SK-N-SH treated with all-trans-retinoic acid at 6 μM for 48 hours (cell line): ENCODE results near the gene PLEKHM3.
A peak's percentile ranks its signal among the peaks of the same experiment; 100 is the strongest.

Experiments
- ATAC-seq: fragments of 200-7000 bp; cut with Tn5 transposase; 3 replicates; pipeline ENCODE4 v1.9.1; 2020; ENCODE audit warnings: mild to moderate bottlenecking, moderate library complexity
- BACH2 ChIP-seq: fragments of 250-450 bp; sonication (Bioruptor Pico); IDR thresholded peaks from 2 replicates; pipeline ENCODE4 v1.9.0; 2021; ENCODE audit warnings: mild to moderate bottlenecking, borderline replicate concordance
- CSDC2 ChIP-seq: fragments of 250-450 bp; sonication (Bioruptor Pico); IDR thresholded peaks from 2 replicates; pipeline ENCODE4 v1.5.0; 2020; ENCODE audit warnings: mild to moderate bottlenecking, moderate library complexity
- GLIS3 ChIP-seq: fragments of 250-450 bp; sonication (Bioruptor Pico); IDR thresholded peaks from 2 replicates; pipeline ENCODE4 v1.5.0; 2020; ENCODE audit warnings: mild to moderate bottlenecking, moderate library complexity
- ISL1 ChIP-seq: fragments of 250-450 bp; sonication (Bioruptor Pico); IDR thresholded peaks from 2 replicates; pipeline ENCODE4 v2.1.2; 2022; ENCODE audit warnings: mild to moderate bottlenecking, moderate library complexity
- OSR1 ChIP-seq: fragments of 250-450 bp; sonication (Bioruptor Pico); IDR thresholded peaks from 2 replicates; pipeline ENCODE4 v1.8.0; 2022; ENCODE audit warnings: moderate library complexity, mild to moderate bottlenecking, inconsistent platforms
- PPARA ChIP-seq: fragments of 250-450 bp; sonication (Bioruptor Pico); IDR thresholded peaks from 2 replicates; pipeline ENCODE4 v1.5.0; 2020; ENCODE audit warnings: mild to moderate bottlenecking, borderline replicate concordance
- SNAI2 ChIP-seq: fragments of 250-450 bp; sonication (Bioruptor Pico); IDR thresholded peaks from 2 replicates; pipeline ENCODE4 v1.5.0; 2020; ENCODE audit warnings: mild to moderate bottlenecking, moderate library complexity
- TCF4 ChIP-seq: fragments of 250-450 bp; sonication (Bioruptor Pico); IDR thresholded peaks from 2 replicates; pipeline ENCODE4 v1.8.0; 2021; ENCODE audit warnings: mild to moderate bottlenecking, moderate library complexity, borderline replicate concordance
- TOX ChIP-seq: fragments of 250-450 bp; sonication (Bioruptor Pico); IDR thresholded peaks from 2 replicates; pipeline ENCODE4 v1.8.0; 2021; ENCODE audit warnings: mild to moderate bottlenecking, moderate library complexity, borderline replicate concordance
- ZC3H10 ChIP-seq: fragments of 250-450 bp; sonication (Bioruptor Pico); IDR thresholded peaks from 2 replicates; pipeline ENCODE4 v1.5.1; 2021; ENCODE audit warnings: mild to moderate bottlenecking, moderate library complexity
- ZFP3 ChIP-seq: fragments of 250-450 bp; sonication (Bioruptor Pico); IDR thresholded peaks from 2 replicates; pipeline ENCODE4 v1.5.0; 2020; ENCODE audit warnings: mild to moderate bottlenecking, moderate library complexity
- ZFP30 ChIP-seq: fragments of 450-650 bp; formaldehyde crosslinking; IDR thresholded peaks from 2 replicates; pipeline ENCODE4 v1.5.0; 2022; ENCODE audit warnings: mild to moderate bottlenecking, moderate library complexity
- ZNF565 ChIP-seq: fragments of 450-650 bp; formaldehyde crosslinking; conservative IDR thresholded peaks from 2 replicates; pipeline ENCODE4 v1.5.0; 2020; ENCODE audit warnings: low read depth, mild to moderate bottlenecking, moderate library complexity
- ZNF70 ChIP-seq: fragments of 450-650 bp; formaldehyde crosslinking; IDR thresholded peaks from 2 replicates; pipeline ENCODE4 v1.5.0; 2020; ENCODE audit warnings: mild to moderate bottlenecking, moderate library complexity
- ZNF8 ChIP-seq: fragments of 450-650 bp; formaldehyde crosslinking; IDR thresholded peaks from 2 replicates; pipeline ENCODE4 v1.5.0; 2020; ENCODE audit warnings: mild to moderate bottlenecking, moderate library complexity
- TF ChIP-seq, protein P1 (sequence below): fragments of 250-450 bp; sonication (Bioruptor Pico); IDR thresholded peaks from 2 replicates; pipeline ENCODE4 v1.5.1; 2021; ENCODE audit warnings: mild to moderate bottlenecking, moderate library complexity
- TF ChIP-seq, protein P2 (sequence below): fragments of 250-450 bp; sonication (Bioruptor Pico); IDR thresholded peaks from 2 replicates; pipeline ENCODE4 v1.8.0; 2021; ENCODE audit warnings: low read depth, mild to moderate bottlenecking, moderate library complexity, borderline replicate concordance
- TF ChIP-seq, protein P3 (sequence below): fragments of 250-450 bp; sonication (Bioruptor Pico); IDR thresholded peaks from 2 replicates; pipeline ENCODE4 v1.5.0; 2020; ENCODE audit warnings: mild to moderate bottlenecking, moderate library complexity

PLEKHM3 gene

DNA sequence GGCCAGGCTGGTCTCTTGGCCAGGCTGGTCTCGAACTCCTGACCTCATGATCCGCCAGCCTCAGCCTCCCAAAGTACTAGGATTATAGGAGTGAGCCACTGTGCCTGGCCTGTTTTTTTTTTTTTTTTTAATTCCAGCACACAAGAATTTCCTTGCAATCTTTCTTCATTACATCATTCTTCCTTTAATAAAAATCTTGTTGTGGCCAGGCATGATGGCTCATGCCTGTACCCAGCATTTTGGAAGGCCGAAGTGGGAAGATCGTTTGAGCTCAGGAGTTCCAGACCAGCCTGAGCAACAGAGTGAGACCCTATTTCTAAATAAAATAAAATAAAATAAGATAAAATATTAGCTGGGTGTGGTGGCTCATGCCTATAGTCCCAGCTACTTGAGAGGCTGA is 21.4 kb upstream of the PLEKHM3 start:
- no peak for ATAC-seq
- no peak for TF ChIP-seq CSDC2 (CRISPR knock-in tag)
- no peak for TF ChIP-seq ISL1 (CRISPR knock-in tag)
- no peak for TF ChIP-seq ZFP3 (CRISPR knock-in tag)
- no peak for TF ChIP-seq ZNF565 (CRISPR knock-in tag)
- TF ChIP-seq OSR1 (CRISPR knock-in tag): no peak
- TF ChIP-seq TOX (CRISPR knock-in tag): no peak
- no peak for TF ChIP-seq ZFP30 (CRISPR knock-in tag)
- no peak for TF ChIP-seq ZNF8 (CRISPR knock-in tag)
- TF ChIP-seq, protein P1, sequence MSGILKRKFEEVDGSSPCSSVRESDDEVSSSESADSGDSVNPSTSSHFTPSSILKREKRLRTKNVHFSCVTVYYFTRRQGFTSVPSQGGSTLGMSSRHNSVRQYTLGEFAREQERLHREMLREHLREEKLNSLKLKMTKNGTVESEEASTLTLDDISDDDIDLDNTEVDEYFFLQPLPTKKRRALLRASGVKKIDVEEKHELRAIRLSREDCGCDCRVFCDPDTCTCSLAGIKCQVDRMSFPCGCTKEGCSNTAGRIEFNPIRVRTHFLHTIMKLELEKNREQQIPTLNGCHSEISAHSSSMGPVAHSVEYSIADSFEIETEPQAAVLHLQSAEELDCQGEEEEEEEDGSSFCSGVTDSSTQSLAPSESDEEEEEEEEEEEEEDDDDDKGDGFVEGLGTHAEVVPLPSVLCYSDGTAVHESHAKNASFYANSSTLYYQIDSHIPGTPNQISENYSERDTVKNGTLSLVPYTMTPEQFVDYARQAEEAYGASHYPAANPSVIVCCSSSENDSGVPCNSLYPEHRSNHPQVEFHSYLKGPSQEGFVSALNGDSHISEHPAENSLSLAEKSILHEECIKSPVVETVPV: no peak
- no peak for TF ChIP-seq SNAI2 (CRISPR knock-in tag)
- TF ChIP-seq, protein P2, sequence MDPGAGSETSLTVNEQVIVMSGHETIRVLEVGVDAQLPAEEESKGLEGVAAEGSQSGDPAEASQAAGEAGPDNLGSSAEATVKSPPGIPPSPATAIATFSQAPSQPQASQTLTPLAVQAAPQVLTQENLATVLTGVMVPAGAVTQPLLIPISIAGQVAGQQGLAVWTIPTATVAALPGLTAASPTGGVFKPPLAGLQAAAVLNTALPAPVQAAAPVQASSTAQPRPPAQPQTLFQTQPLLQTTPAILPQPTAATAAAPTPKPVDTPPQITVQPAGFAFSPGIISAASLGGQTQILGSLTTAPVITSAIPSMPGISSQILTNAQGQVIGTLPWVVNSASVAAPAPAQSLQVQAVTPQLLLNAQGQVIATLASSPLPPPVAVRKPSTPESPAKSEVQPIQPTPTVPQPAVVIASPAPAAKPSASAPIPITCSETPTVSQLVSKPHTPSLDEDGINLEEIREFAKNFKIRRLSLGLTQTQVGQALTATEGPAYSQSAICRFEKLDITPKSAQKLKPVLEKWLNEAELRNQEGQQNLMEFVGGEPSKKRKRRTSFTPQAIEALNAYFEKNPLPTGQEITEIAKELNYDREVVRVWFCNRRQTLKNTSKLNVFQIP (CRISPR knock-in tag): no peak
- TF ChIP-seq ZNF70 (CRISPR knock-in tag): no peak
- TF ChIP-seq, protein P3, sequence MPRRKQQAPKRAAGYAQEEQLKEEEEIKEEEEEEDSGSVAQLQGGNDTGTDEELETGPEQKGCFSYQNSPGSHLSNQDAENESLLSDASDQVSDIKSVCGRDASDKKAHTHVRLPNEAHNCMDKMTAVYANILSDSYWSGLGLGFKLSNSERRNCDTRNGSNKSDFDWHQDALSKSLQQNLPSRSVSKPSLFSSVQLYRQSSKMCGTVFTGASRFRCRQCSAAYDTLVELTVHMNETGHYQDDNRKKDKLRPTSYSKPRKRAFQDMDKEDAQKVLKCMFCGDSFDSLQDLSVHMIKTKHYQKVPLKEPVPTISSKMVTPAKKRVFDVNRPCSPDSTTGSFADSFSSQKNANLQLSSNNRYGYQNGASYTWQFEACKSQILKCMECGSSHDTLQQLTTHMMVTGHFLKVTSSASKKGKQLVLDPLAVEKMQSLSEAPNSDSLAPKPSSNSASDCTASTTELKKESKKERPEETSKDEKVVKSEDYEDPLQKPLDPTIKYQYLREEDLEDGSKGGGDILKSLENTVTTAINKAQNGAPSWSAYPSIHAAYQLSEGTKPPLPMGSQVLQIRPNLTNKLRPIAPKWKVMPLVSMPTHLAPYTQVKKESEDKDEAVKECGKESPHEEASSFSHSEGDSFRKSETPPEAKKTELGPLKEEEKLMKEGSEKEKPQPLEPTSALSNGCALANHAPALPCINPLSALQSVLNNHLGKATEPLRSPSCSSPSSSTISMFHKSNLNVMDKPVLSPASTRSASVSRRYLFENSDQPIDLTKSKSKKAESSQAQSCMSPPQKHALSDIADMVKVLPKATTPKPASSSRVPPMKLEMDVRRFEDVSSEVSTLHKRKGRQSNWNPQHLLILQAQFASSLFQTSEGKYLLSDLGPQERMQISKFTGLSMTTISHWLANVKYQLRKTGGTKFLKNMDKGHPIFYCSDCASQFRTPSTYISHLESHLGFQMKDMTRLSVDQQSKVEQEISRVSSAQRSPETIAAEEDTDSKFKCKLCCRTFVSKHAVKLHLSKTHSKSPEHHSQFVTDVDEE (CRISPR knock-in tag): no peak
- no peak for TF ChIP-seq BACH2 (CRISPR knock-in tag)
- TF ChIP-seq TCF4: no peak

DNA sequence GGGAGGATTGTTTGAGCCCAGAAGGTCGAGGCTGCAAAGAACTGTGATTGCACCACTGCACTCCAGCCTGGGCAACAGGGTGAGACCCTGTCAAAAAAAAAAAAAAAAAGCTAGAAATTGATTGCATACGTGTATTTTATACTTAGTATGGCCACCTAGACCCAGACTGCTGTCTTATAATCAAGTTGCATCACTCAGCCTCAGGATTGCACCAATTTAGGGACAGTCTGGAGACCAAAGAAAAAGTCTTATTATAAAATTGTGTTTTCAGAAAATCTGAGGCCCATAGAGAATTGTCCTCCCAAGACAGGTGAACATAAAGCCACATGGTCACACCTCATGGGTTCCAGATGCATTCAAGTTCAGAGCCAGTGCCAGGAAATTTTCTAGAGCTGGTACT is 17.1 kb upstream of the PLEKHM3 start:
- TF ChIP-seq BACH2 (CRISPR knock-in tag) (no peak), ZC3H10 (CRISPR knock-in tag) (no peak), GLIS3 (no peak), SNAI2 (CRISPR knock-in tag) (no peak), PPARA (CRISPR knock-in tag) (no peak)
- TF ChIP-seq, protein P3 (CRISPR knock-in tag): no peak
- ATAC-seq: no peak

DNA sequence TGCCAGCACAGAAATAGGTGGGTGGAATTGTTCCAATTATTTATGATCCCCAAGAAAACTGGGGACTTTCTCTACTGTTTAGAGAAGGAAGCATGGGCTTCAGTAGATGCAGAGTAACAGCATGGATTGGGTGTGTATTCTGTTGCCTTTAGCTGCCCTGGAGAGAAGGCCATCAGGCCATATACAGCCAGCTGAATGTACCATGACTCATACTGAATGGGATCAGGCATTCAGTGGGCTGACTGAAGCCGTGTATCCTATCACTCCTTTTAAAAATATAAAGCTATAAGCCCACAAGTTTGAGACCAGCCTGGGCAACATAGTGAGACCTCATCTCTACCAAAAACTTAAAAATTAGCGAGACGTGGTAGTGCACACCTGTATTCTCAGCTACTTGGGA is 16.7 kb upstream of the PLEKHM3 start:
- TF ChIP-seq, protein P3 (CRISPR knock-in tag): no peak
- TF ChIP-seq GLIS3 (no peak), ZFP3 (CRISPR knock-in tag) (no peak), SNAI2 (CRISPR knock-in tag) (no peak), BACH2 (CRISPR knock-in tag) (no peak), CSDC2 (CRISPR knock-in tag) (no peak), ZFP30 (CRISPR knock-in tag) (no peak), ISL1 (CRISPR knock-in tag) (no peak), ZNF70 (CRISPR knock-in tag) (no peak), OSR1 (CRISPR knock-in tag) (no peak), TCF4 (no peak)
- TF ChIP-seq, protein P2 (CRISPR knock-in tag): no peak
- TF ChIP-seq, protein P1: no peak
- peak; percentile 16; the same call in 1 of the 3 replicates for ATAC-seq
